Cerebellar nuclear complex (tissue), 1 donor: ENCODE results near the gene ZP3.
"Not testable (repeated sequence)": the region's sequence is repeated elsewhere in the genome, so short reads cannot be mapped to it uniquely, and the experiment has no call there.

ENCODE experiments used
- DNase-seq, 2 experiments: peaks; one replicate each; lab custom pipeline; 2025; lab: John Stamatoyannopoulos, UW

ZP3 gene

GRCh38 chr7:76485822-76486610 lies 61.3 kb downstream of the ZP3 start:
- DNase-seq, result not testable (repeated sequence)

GRCh38 chr7:76486618-76487017 lies 61.9 kb downstream of the ZP3 start:
- DNase-seq, result not testable (repeated sequence)

GRCh38 chr7:76487969-76488368 lies 63.2 kb downstream of the ZP3 start:
- not testable (repeated sequence) for DNase-seq
